ENCODE measurements around the gene RTP5.

RTP5 gene

GRCh38 chr2:241837197-241837965 is 32.1 kb upstream of the RTP5 start:
- no peak overlapping the region for H3K27ac Mint-ChIP-seq
- H3K36me3 Mint-ChIP-seq (ENCODE audit: low read depth): no peaks in the 10 kb centered on the region
- H3K4me1 Mint-ChIP-seq (ENCODE audit: low read depth): peaks cover 2% of the 10 kb centered on the region
- peaks cover 2% of the 10 kb centered on the region for H3K27me3 Mint-ChIP-seq
- peaks cover 1% of the 10 kb centered on the region for H3K9me3 Mint-ChIP-seq
- no peak for DNase-seq
- H3K4me3 Mint-ChIP-seq: no peak overlapping the region

GRCh38 chr2:241841181-241842066 is 28.1 kb upstream of the RTP5 start:
- H3K27ac Mint-ChIP-seq: no peak overlapping the region
- H3K4me3 Mint-ChIP-seq: no peak overlapping the region
- DNase-seq: no peak

GRCh38 chr2:241842067-241842415 is 27.5 kb upstream of the RTP5 start:
- Mint-ChIP-seq H3K4me1 (ENCODE audit: low read depth) (peaks cover 37% of the 10 kb centered on the region), H3K27me3 (peaks cover 2% of the 10 kb centered on the region), H3K36me3 (ENCODE audit: low read depth) (peaks cover 4% of the 10 kb centered on the region), H3K9me3 (no peaks in the 10 kb centered on the region), H3K4me3 (no peak overlapping the region), H3K27ac (no peak overlapping the region)
- no peak for DNase-seq

More at GRCh38 chr2:241841181-241842066, 28.1 kb upstream of the RTP5 start:
- Mint-ChIP-seq H3K9me3 (no peaks in the 10 kb centered on the region), H3K4me1 (ENCODE audit: low read depth) (peaks cover 34% of the 10 kb centered on the region), H3K36me3 (ENCODE audit: low read depth) (peaks cover 4% of the 10 kb centered on the region), H3K27me3 (peaks cover 2% of the 10 kb centered on the region)

- Mint-ChIP-seq H3K4me1 (ENCODE audit: low read depth) (peaks cover 37% of the 10 kb centered on the region), H3K36me3 (ENCODE audit: low read depth) (peaks cover 4% of the 10 kb centered on the region), H3K4me3 (peak overlapping the region; percentile 62), H3K9me3 (no peaks in the 10 kb centered on the region), H3K27ac (peak overlapping the region; percentile 83), H3K27me3 (peaks cover 2% of the 10 kb centered on the region)
- peak; percentile 68 for DNase-seq
Measured at GRCh38 chr2:241842620-241843211, 26.8 kb upstream of the RTP5 start.

- H3K4me1 Mint-ChIP-seq (ENCODE audit: low read depth): peaks cover 37% of the 10 kb centered on the region
- peaks cover 2% of the 10 kb centered on the region for H3K27me3 Mint-ChIP-seq
- no peaks in the 10 kb centered on the region for H3K9me3 Mint-ChIP-seq
- H3K4me3 Mint-ChIP-seq: peak overlapping the region; percentile 62
- DNase-seq: no peak
- H3K36me3 Mint-ChIP-seq (ENCODE audit: low read depth): peaks cover 4% of the 10 kb centered on the region
- peak overlapping the region; percentile 83 for H3K27ac Mint-ChIP-seq
Measured at GRCh38 chr2:241843321-241844065, 26.0 kb upstream of the RTP5 start.

- peak; percentile 90 for DNase-seq
- H3K27me3 Mint-ChIP-seq: no peaks in the 10 kb centered on the region
- H3K36me3 Mint-ChIP-seq (ENCODE audit: low read depth): peaks cover 7% of the 10 kb centered on the region
- peak overlapping the region; percentile 69 for H3K4me3 Mint-ChIP-seq
- no peaks in the 10 kb centered on the region for H3K9me3 Mint-ChIP-seq
- H3K27ac Mint-ChIP-seq: peak overlapping the region; percentile 92
- H3K4me1 Mint-ChIP-seq (ENCODE audit: low read depth): peaks cover 38% of the 10 kb centered on the region
Measured at GRCh38 chr2:241844066-241844728, 25.3 kb upstream of the RTP5 start.

GRCh38 chr2:241844831-241845578 is 24.5 kb upstream of the RTP5 start:
- Mint-ChIP-seq H3K27me3 (no peaks in the 10 kb centered on the region), H3K4me3 (peak overlapping the region; percentile 69), H3K9me3 (no peaks in the 10 kb centered on the region), H3K4me1 (ENCODE audit: low read depth) (peaks cover 38% of the 10 kb centered on the region), H3K27ac (peak overlapping the region; percentile 92), H3K36me3 (ENCODE audit: low read depth) (peaks cover 7% of the 10 kb centered on the region)
- peak; percentile 37 for DNase-seq

- no peaks in the 10 kb centered on the region for H3K9me3 Mint-ChIP-seq
- no peaks in the 10 kb centered on the region for H3K27me3 Mint-ChIP-seq
- peak overlapping the region; percentile 69 for H3K4me3 Mint-ChIP-seq
- H3K4me1 Mint-ChIP-seq (ENCODE audit: low read depth): peaks cover 38% of the 10 kb centered on the region
- H3K27ac Mint-ChIP-seq: peak overlapping the region; percentile 92
- peaks cover 19% of the 10 kb centered on the region for H3K36me3 Mint-ChIP-seq (ENCODE audit: low read depth)
- no peak for DNase-seq
Measured at GRCh38 chr2:241846406-241846805, 23.1 kb upstream of the RTP5 start.

GRCh38 chr2:241848761-241849615 is 20.5 kb upstream of the RTP5 start:
- no peaks in the 10 kb centered on the region for H3K27me3 Mint-ChIP-seq
- H3K4me3 Mint-ChIP-seq: no peak overlapping the region
- peaks cover 29% of the 10 kb centered on the region for H3K4me1 Mint-ChIP-seq (ENCODE audit: low read depth)
- no peak overlapping the region for H3K27ac Mint-ChIP-seq
- H3K9me3 Mint-ChIP-seq: no peaks in the 10 kb centered on the region
- no peak for DNase-seq
- peaks cover 39% of the 10 kb centered on the region for H3K36me3 Mint-ChIP-seq (ENCODE audit: low read depth)

GRCh38 chr2:241849616-241850543 is 19.6 kb upstream of the RTP5 start:
- H3K9me3 Mint-ChIP-seq: no peaks in the 10 kb centered on the region
- no peak overlapping the region for H3K27ac Mint-ChIP-seq
- no peak overlapping the region for H3K4me3 Mint-ChIP-seq
- H3K27me3 Mint-ChIP-seq: no peaks in the 10 kb centered on the region
- DNase-seq: no peak
- H3K36me3 Mint-ChIP-seq (ENCODE audit: low read depth): peaks cover 39% of the 10 kb centered on the region
- peaks cover 22% of the 10 kb centered on the region for H3K4me1 Mint-ChIP-seq (ENCODE audit: low read depth)

GRCh38 chr2:241850544-241851324 is 18.8 kb upstream of the RTP5 start:
- no peak overlapping the region for H3K4me3 Mint-ChIP-seq
- peaks cover 19% of the 10 kb centered on the region for H3K4me1 Mint-ChIP-seq (ENCODE audit: low read depth)
- no peak overlapping the region for H3K27ac Mint-ChIP-seq
- no peaks in the 10 kb centered on the region for H3K27me3 Mint-ChIP-seq
- peaks cover 44% of the 10 kb centered on the region for H3K36me3 Mint-ChIP-seq (ENCODE audit: low read depth)
- no peaks in the 10 kb centered on the region for H3K9me3 Mint-ChIP-seq
- DNase-seq: no peak
